ENCODE results near the gene JAG1. TPM values are rescaled to one million over a fixed set of nuclear protein-coding genes. Genes with fewer than 3 reads are reported as not detected.

JAG1 gene
- polyA plus RNA-seq, 3 donors = 0.70 to 6.8 (median 0.85) TPM

GRCh38 chr20:10716855-10717254, 43.1 kb upstream of the JAG1 start:
- no peaks in the 10 kb centered on the region for H3K4me1 Mint-ChIP-seq
- Histone ChIP-seq H3K4me1 (ENCODE audit: control insufficient read depth in 1 of 2, insufficient read depth in 2 of 2, low read length in 2 of 2) (no peaks in the 10 kb centered on the region), H3K9me3 (replicated peaks in 1 of 2; ENCODE audit: control insufficient read depth in 1 of 2, insufficient read depth in 1 of 2, low read length in 2 of 2) (no peaks in the 10 kb centered on the region), H3K79me2 (ENCODE audit: insufficient read depth, low read length) (no peaks in the 10 kb centered on the region), H3K4me2 (replicated peaks; ENCODE audit: extremely low read depth, low read length, poor library complexity, severe bottlenecking) (no peak overlapping the region), H3K27me3 (ENCODE audit: control insufficient read depth in 2 of 2, insufficient read depth in 2 of 2, low read length in 2 of 2) (no peaks in the 10 kb centered on the region), H3K9ac (ENCODE audit: insufficient read depth, low read length, poor library complexity, severe bottlenecking) (no peak overlapping the region), H3K36me3 (replicated peaks in 1 of 2; ENCODE audit: control insufficient read depth in 1 of 2, insufficient read depth in 2 of 2, low read length in 2 of 2) (no peaks in the 10 kb centered on the region), H3K4me3 (replicated peaks in 1 of 3; ENCODE audit: low read depth in 2 of 3, low read length in 3 of 3) (no peak overlapping the region), H3K27ac (ENCODE audit: low read depth in 1 of 2, low read length in 2 of 2) (no peak overlapping the region), H4K20me1 (ENCODE audit: insufficient read depth, low read length) (no peaks in the 10 kb centered on the region), H2AFZ (ENCODE audit: insufficient read depth, low read depth, low read length, poor library complexity, severe bottlenecking) (no peak overlapping the region)
- peaks cover 0 to 2% (median 2%) of the 10 kb centered on the region in 3 donors for H3K27me3 Mint-ChIP-seq (ENCODE audit: low read depth in 3 of 3)
- no peak for TF ChIP-seq CTCF (IDR thresholded peaks at IDR 0.05)
- intact Hi-C loops (cut with micrococcal nuclease) = no loop called here
- DNase-seq = no peak
- no peaks in the 10 kb centered on the region for H3K36me3 Mint-ChIP-seq
- peaks cover 0 to 2% (median 0%) of the 10 kb centered on the region in 7 donors for H3K9me3 Mint-ChIP-seq
- no peak overlapping the region for H3K27ac Mint-ChIP-seq
- H3K4me3 Mint-ChIP-seq = no peak overlapping the region

GRCh38 chr20:10715035-10715434, 41.2 kb upstream of the JAG1 start:
- Histone ChIP-seq H2AFZ (ENCODE audit: insufficient read depth, low read depth, low read length, poor library complexity, severe bottlenecking) (no peak overlapping the region), H3K36me3 (replicated peaks in 1 of 2; ENCODE audit: control insufficient read depth in 1 of 2, insufficient read depth in 2 of 2, low read length in 2 of 2) (no peaks in the 10 kb centered on the region), H3K27me3 (ENCODE audit: control insufficient read depth in 2 of 2, insufficient read depth in 2 of 2, low read length in 2 of 2) (no peaks in the 10 kb centered on the region), H3K4me2 (replicated peaks; ENCODE audit: extremely low read depth, low read length, poor library complexity, severe bottlenecking) (no peak overlapping the region), H3K4me3 (replicated peaks in 1 of 3; ENCODE audit: low read depth in 2 of 3, low read length in 3 of 3) (no peak overlapping the region), H3K27ac (ENCODE audit: low read depth in 1 of 2, low read length in 2 of 2) (no peak overlapping the region), H3K9ac (ENCODE audit: insufficient read depth, low read length, poor library complexity, severe bottlenecking) (no peak overlapping the region), H3K79me2 (ENCODE audit: insufficient read depth, low read length) (no peaks in the 10 kb centered on the region), H3K4me1 (ENCODE audit: control insufficient read depth in 1 of 2, insufficient read depth in 2 of 2, low read length in 2 of 2) (no peaks in the 10 kb centered on the region), H3K9me3 (replicated peaks in 1 of 2; ENCODE audit: control insufficient read depth in 1 of 2, insufficient read depth in 1 of 2, low read length in 2 of 2) (no peaks in the 10 kb centered on the region), H4K20me1 (ENCODE audit: insufficient read depth, low read length) (no peaks in the 10 kb centered on the region)
- intact Hi-C loops (cut with micrococcal nuclease) = no loop called here
- peaks cover 2% of the 10 kb centered on the region in 3 donors for H3K27me3 Mint-ChIP-seq (ENCODE audit: low read depth in 3 of 3)
- no peak overlapping the region for H3K27ac Mint-ChIP-seq
- TF ChIP-seq CTCF (IDR thresholded peaks at IDR 0.05) = no peak
- no peaks in the 10 kb centered on the region for H3K4me1 Mint-ChIP-seq
- peaks cover 0 to 3% (median 0%) of the 10 kb centered on the region in 7 donors for H3K9me3 Mint-ChIP-seq
- no peak for DNase-seq
- WGBS (ENCODE audit: insufficient coverage) = 100% methylated on average over 1 of the region's 2 CpGs
- no peaks in the 10 kb centered on the region for H3K36me3 Mint-ChIP-seq
- H3K4me3 Mint-ChIP-seq = no peak overlapping the region
